Right ventricle myocardium inferior (tissue), 1 donor: ENCODE results near the gene SPTSSB. TPM values are rescaled to one million over a fixed set of nuclear protein-coding genes. Genes with fewer than 3 reads are reported as not detected.
A peak's percentile ranks its signal among the peaks of the same experiment; 100 is the strongest.

Experiments used
- ATAC-seq: fragments of 200-7000 bp; cut with Tn5 transposase; one replicate; pipeline ENCODE4 v1.9.1; 2020; ENCODE audit warnings: mild to moderate bottlenecking, moderate library complexity
- DNase-seq: peaks from one replicate; pipeline ENCODE4 v3.0.0; 2021; ENCODE audit errors: missing footprints
- intact Hi-C: fragments of 100-400 bp; cut with DNase I; formaldehyde crosslinking; loops from one replicate; pipeline ENCODE4 v1.11.0; 2022
- long read RNA-seq: library from polyadenylated mRNA; unstranded; transcript quantifications from one replicate; pipeline ENCODE4 v2.0.0, GENCODE V29; 2021
- total RNA-seq: library from RNA; stranded (reverse); fragmentation: NEBNext Ultra II Directional; extraction: Animal tissue kit (Norgen Biotek cat#: 25700); gene quantifications from one replicate; pipeline ENCODE4 v1.2.1, GENCODE V29; 2021
- donor health status: DM: no; HTN: yes; CAD: no; lungs with severe emphysema.

Gene SPTSSB
- total RNA-seq, result 0.57 TPM
- long read RNA-seq, result 0 reads

- ATAC-seq (peak; percentile 52), DNase-seq (peak; percentile 68)
- intact Hi-C loops, result no loop called here
These were observed at the start of gene SPTSSB for GRCh38 chr3:161371441-161372320. Gene SPTSSB, minus strand, starts transcription at chr3:161371517. Its CDS starts 25,194 bp downstream, at chr3:161346323.

GRCh38 chr3:161420746-161421145 lies 49.4 kb upstream of the SPTSSB start:
- no peak for DNase-seq
- no peak for ATAC-seq
- intact Hi-C loops, result loop anchor here (10.0 kb wide), 1 partner anchor 716 kb away; no protein-coding TSS in a partner anchor

GRCh38 chr3:161419555-161420333 lies 48.4 kb upstream of the SPTSSB start:
- no peak for ATAC-seq
- intact Hi-C loops, result loop anchor here (10.0 kb wide), 1 partner anchor 715 kb away; no protein-coding TSS in a partner anchor
- DNase-seq, result no peak

GRCh38 chr3:161415506-161416231 lies 44.4 kb upstream of the SPTSSB start:
- intact Hi-C loops, result no loop called here
- DNase-seq, result no peak
- peak; percentile 93 for ATAC-seq

- intact Hi-C loops, result no loop called here
- ATAC-seq, result no peak
- DNase-seq, result no peak
These were observed 43.6 kb upstream of the SPTSSB start for GRCh38 chr3:161414907-161415306.

GRCh38 chr3:161413855-161414210 lies 42.5 kb upstream of the SPTSSB start:
- ATAC-seq, result no peak
- intact Hi-C loops, result no loop called here

GRCh38 chr3:161413127-161413854 lies 42.0 kb upstream of the SPTSSB start:
- intact Hi-C loops, result no loop called here
- peak; percentile 59 for ATAC-seq
- peak; percentile 76 for DNase-seq

More at GRCh38 chr3:161413855-161414210, 42.5 kb upstream of the SPTSSB start:
- no peak for DNase-seq

- DNase-seq (no peak), ATAC-seq (no peak)
- intact Hi-C loops, result no loop called here
These were observed 40.8 kb upstream of the SPTSSB start for GRCh38 chr3:161412123-161412522.

- ATAC-seq (no peak), DNase-seq (no peak)
- intact Hi-C loops, result loop anchor here (10.0 kb wide), 1 partner anchor 105 kb away; no protein-coding TSS in a partner anchor
These were observed 38.5 kb upstream of the SPTSSB start for GRCh38 chr3:161409858-161410257.

- no peak for DNase-seq
- intact Hi-C loops, result loop anchor here (10.0 kb wide), 1 partner anchor 104 kb away; no protein-coding TSS in a partner anchor
- ATAC-seq, result no peak
These were observed 37.8 kb upstream of the SPTSSB start for GRCh38 chr3:161409069-161409468.

GRCh38 chr3:161406594-161407555 lies 35.6 kb upstream of the SPTSSB start:
- intact Hi-C loops, result loop anchor here (10.0 kb wide), 1 partner anchor 102 kb away; no protein-coding TSS in a partner anchor
- ATAC-seq, result no peak
- no peak for DNase-seq

GRCh38 chr3:161405836-161406235 lies 34.5 kb upstream of the SPTSSB start:
- ATAC-seq (no peak), DNase-seq (no peak)
- intact Hi-C loops, result loop anchor here (10.0 kb wide), 1 partner anchor 101 kb away; no protein-coding TSS in a partner anchor

- intact Hi-C loops, result loop anchor here (10.0 kb wide), 1 partner anchor 100 kb away; no protein-coding TSS in a partner anchor
- ATAC-seq (no peak), DNase-seq (no peak)
These were observed 33.8 kb upstream of the SPTSSB start for GRCh38 chr3:161405087-161405486.

GRCh38 chr3:161403251-161403650 lies 31.9 kb upstream of the SPTSSB start:
- DNase-seq, result no peak
- intact Hi-C loops, result loop anchor here (10.0 kb wide), 1 partner anchor 98 kb away; no protein-coding TSS in a partner anchor
- ATAC-seq, result no peak

GRCh38 chr3:161401389-161401788 lies 30.1 kb upstream of the SPTSSB start:
- no peak for DNase-seq
- intact Hi-C loops, result loop anchor here (10.0 kb wide), 1 partner anchor 97 kb away; no protein-coding TSS in a partner anchor
- ATAC-seq, result peak; percentile 39

GRCh38 chr3:161400650-161401049 lies 29.3 kb upstream of the SPTSSB start:
- DNase-seq (no peak), ATAC-seq (no peak)
- intact Hi-C loops, result loop anchor here (10.0 kb wide), 1 partner anchor 96 kb away; no protein-coding TSS in a partner anchor
